ENCODE results near the gene PSMB5. TPM values are rescaled to one million over a fixed set of nuclear protein-coding genes. Genes with fewer than 3 reads are reported as not detected.

PSMB5 gene
- total RNA-seq, 1 experiment from 2014 or later = 172 TPM

GRCh38 chr14:23040100-23040499 is 5.4 kb upstream of the PSMB5 start:
- H3K4me3 Mint-ChIP-seq (ENCODE audit: unreplicated experiment) = no peak overlapping the region
- no peaks in the 10 kb centered on the region for H3K9me3 Mint-ChIP-seq (ENCODE audit: unreplicated experiment)
- ChIA-PET CTCF (interaction anchor here (0.8 to 1.7 kb wide), 5 partner anchors 18 to 54 kb away, joined by 3 to 8 read pairs (median 3); no protein-coding TSS in a partner anchor), POLR2A (no interaction called here)
- no peaks in the 10 kb centered on the region for H3K36me3 Mint-ChIP-seq (ENCODE audit: insufficient read depth, unreplicated experiment)
- BruUV-seq (replicated peaks) = no TSS peak
- no peaks in the 10 kb centered on the region for H3K4me1 Mint-ChIP-seq (ENCODE audit: low read depth, unreplicated experiment)
- Histone ChIP-seq H3K4me3 (ENCODE audit: low read depth, low read length) (no peak overlapping the region), H3K27me3 (replicated peaks; ENCODE audit: control insufficient read depth, insufficient read depth, low read length) (no peaks in the 10 kb centered on the region), H3K36me3 (ENCODE audit: control insufficient read depth, insufficient read depth, low read length) (no peaks in the 10 kb centered on the region), H3K9me3 (no peaks in the 10 kb centered on the region), H3K4me1 (peaks cover 6% of the 10 kb centered on the region)
- no peak for TF ChIP-seq CTCF (IDR thresholded peaks at IDR 0.05; ENCODE audit: insufficient read depth in 1 of 2, low read depth in 1 of 2, low read length in 1 of 2, severe bottlenecking in 1 of 2, unreplicated experiment in 1 of 2)
- DNase-seq = no peak
- no peaks in the 10 kb centered on the region for H3K27me3 Mint-ChIP-seq (ENCODE audit: insufficient read depth, unreplicated experiment)
- H3K27ac Mint-ChIP-seq (ENCODE audit: unreplicated experiment) = no peak overlapping the region
- intact Hi-C loops (cut with micrococcal nuclease; ENCODE audit: unreplicated experiment) = no loop called here

DNA sequence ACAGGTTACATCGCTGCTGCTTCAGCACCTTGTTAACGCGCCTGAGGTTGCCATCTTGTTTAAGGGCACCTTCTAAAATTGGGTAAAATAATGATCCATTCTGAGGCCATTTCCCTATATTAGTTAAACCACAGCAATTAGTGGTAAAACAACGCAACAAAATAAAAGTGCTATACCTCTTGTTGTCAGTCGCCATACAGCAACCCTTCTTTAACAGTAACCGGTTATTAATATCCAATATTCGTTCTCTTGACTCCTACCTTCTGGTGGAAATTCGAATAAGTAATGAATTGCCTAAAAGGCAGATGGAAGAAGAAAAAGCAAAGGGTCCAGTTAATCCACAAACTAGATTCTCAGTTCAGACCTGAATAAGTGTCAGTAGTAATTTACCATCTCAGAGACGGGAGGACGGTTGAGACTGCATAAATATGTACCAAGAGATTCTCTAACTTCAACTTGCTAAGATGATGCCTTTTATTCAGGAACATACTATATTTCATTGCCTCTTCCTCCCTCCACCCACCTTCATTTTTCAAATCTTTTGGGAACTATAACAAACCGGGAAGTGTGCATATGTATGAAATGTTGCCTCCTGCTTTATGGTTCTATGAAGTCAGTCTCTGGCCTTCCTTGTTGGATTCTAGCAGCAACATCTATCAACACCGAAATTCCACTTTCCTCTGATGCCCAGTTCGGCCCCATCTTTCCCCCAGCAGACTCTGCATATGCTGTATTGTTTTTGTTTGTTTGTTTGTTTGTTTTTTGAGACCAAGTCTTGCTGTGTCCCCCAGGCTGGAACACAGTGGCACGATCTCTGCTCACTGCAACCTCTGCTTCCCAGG is 824 bp upstream of the PSMB5 start:
- DNase-seq = no peak
- intact Hi-C loops (cut with micrococcal nuclease; ENCODE audit: unreplicated experiment) = loop anchor here (2.0 kb wide), 1 partner anchor 29 kb away; no protein-coding TSS in a partner anchor
- H3K9me3 Mint-ChIP-seq (ENCODE audit: unreplicated experiment) = no peaks in the 10 kb centered on the region
- Histone ChIP-seq H3K27me3 (replicated peaks; ENCODE audit: control insufficient read depth, insufficient read depth, low read length) (no peaks in the 10 kb centered on the region), H3K36me3 (ENCODE audit: control insufficient read depth, insufficient read depth, low read length) (peaks cover 2% of the 10 kb centered on the region; the same call in 1 of the 2 replicates), H3K9me3 (no peaks in the 10 kb centered on the region), H3K4me1 (peaks cover 6% of the 10 kb centered on the region), H3K4me3 (ENCODE audit: low read depth, low read length) (peak overlapping the region; percentile 72)
- H3K27me3 Mint-ChIP-seq (ENCODE audit: insufficient read depth, unreplicated experiment) = no peaks in the 10 kb centered on the region
- H3K4me1 Mint-ChIP-seq (ENCODE audit: low read depth, unreplicated experiment) = peaks cover 7% of the 10 kb centered on the region
- peak overlapping the region; percentile 99 for H3K27ac Mint-ChIP-seq (ENCODE audit: unreplicated experiment)
- POLR2A ChIA-PET = interaction anchor here (1.0 kb wide), 2 partner anchors 10 to 36 kb away, joined by 3 to 4 read pairs; no protein-coding TSS in a partner anchor
- H3K36me3 Mint-ChIP-seq (ENCODE audit: insufficient read depth, unreplicated experiment) = peaks cover 41% of the 10 kb centered on the region
- BruUV-seq (replicated peaks) = TSS peak; percentile 47
- peak overlapping the region; percentile 98 for H3K4me3 Mint-ChIP-seq (ENCODE audit: unreplicated experiment)
- TF ChIP-seq CTCF (IDR thresholded peaks at IDR 0.05; ENCODE audit: insufficient read depth in 1 of 2, low read depth in 1 of 2, low read length in 1 of 2, severe bottlenecking in 1 of 2, unreplicated experiment in 1 of 2) = no peak
- CTCF ChIA-PET = interaction anchor here (1.1 kb wide), 1 partner anchor 49 kb away, joined by 4 read pairs; no protein-coding TSS in a partner anchor

DNA sequence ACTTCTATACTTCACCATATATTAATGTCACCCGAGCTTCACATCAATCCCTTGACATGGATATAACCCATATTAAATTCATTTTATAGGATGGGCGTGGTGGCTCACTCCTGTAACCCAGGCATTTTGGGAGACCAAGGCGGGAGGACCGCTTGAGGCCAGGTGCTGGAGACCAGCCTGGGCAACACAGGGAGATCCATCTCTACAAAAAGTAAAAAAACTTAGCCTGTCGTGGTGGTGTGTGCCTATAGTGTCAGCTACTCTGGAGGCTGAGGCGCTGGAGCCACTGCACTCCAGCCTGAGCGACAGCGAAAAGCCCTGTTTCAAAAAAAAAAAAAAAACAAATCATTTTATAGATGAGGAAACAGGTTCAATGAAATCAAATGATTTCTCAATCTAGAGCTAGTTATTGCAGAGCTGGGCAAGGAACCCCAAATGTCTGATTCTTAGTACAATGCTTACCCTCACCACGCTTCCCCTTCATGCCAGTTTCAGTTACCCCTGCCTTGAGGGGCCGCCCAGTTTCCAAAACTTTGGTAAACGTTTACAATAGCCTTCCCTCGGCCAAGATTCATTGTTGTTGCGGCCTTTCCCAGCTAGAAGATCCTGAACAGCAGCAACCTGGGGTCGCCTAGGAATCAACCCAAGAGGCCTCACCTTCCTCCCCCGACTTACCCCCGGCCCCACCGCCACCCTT is 751 bp downstream of the PSMB5 start:
- Histone ChIP-seq H3K27me3 (replicated peaks; ENCODE audit: control insufficient read depth, insufficient read depth, low read length) (no peaks in the 10 kb centered on the region), H3K4me3 (ENCODE audit: low read depth, low read length) (peak overlapping the region; percentile 72), H3K4me1 (peaks cover 6% of the 10 kb centered on the region), H3K9me3 (no peaks in the 10 kb centered on the region), H3K36me3 (ENCODE audit: control insufficient read depth, insufficient read depth, low read length) (peaks cover 2% of the 10 kb centered on the region; the same call in 1 of the 2 replicates)
- ChIA-PET POLR2A (interaction anchor here (0.5 to 1.0 kb wide), 5 partner anchors 12 to 396 kb away, joined by 3 to 4 read pairs (median 3); no protein-coding TSS in a partner anchor), CTCF (interaction anchor here (0.5 to 1.5 kb wide), 8 partner anchors 27 to 528 kb away, joined by 3 to 7 read pairs (median 4); no protein-coding TSS in a partner anchor)
- H3K4me3 Mint-ChIP-seq (ENCODE audit: unreplicated experiment) = peak overlapping the region; percentile 98
- H3K4me1 Mint-ChIP-seq (ENCODE audit: low read depth, unreplicated experiment) = peaks cover 7% of the 10 kb centered on the region
- peaks cover 53% of the 10 kb centered on the region for H3K36me3 Mint-ChIP-seq (ENCODE audit: insufficient read depth, unreplicated experiment)
- DNase-seq = no peak
- peak overlapping the region; percentile 99 for H3K27ac Mint-ChIP-seq (ENCODE audit: unreplicated experiment)
- no peaks in the 10 kb centered on the region for H3K27me3 Mint-ChIP-seq (ENCODE audit: insufficient read depth, unreplicated experiment)
- no peaks in the 10 kb centered on the region for H3K9me3 Mint-ChIP-seq (ENCODE audit: unreplicated experiment)
- BruUV-seq (replicated peaks) = TSS peak; percentile 69
- intact Hi-C loops (cut with micrococcal nuclease; ENCODE audit: unreplicated experiment) = loop anchor here (2.0 kb wide), 1 partner anchor 27 kb away; no protein-coding TSS in a partner anchor
- TF ChIP-seq CTCF (IDR thresholded peaks at IDR 0.05; ENCODE audit: insufficient read depth in 1 of 2, low read depth in 1 of 2, low read length in 1 of 2, severe bottlenecking in 1 of 2, unreplicated experiment in 1 of 2) = no peak
